Fibroblast of skin of back (primary cell): ENCODE data around the gene CCR2.
"Not testable (repeated sequence)": the region's sequence is repeated elsewhere in the genome, so short reads cannot be mapped to it uniquely, and the experiment has no call there.

Source experiments
- DNase-seq: peaks from one replicate; pipeline ENCODE4 v3.0.0-alpha.2; 2013

CCR2 gene

DNA sequence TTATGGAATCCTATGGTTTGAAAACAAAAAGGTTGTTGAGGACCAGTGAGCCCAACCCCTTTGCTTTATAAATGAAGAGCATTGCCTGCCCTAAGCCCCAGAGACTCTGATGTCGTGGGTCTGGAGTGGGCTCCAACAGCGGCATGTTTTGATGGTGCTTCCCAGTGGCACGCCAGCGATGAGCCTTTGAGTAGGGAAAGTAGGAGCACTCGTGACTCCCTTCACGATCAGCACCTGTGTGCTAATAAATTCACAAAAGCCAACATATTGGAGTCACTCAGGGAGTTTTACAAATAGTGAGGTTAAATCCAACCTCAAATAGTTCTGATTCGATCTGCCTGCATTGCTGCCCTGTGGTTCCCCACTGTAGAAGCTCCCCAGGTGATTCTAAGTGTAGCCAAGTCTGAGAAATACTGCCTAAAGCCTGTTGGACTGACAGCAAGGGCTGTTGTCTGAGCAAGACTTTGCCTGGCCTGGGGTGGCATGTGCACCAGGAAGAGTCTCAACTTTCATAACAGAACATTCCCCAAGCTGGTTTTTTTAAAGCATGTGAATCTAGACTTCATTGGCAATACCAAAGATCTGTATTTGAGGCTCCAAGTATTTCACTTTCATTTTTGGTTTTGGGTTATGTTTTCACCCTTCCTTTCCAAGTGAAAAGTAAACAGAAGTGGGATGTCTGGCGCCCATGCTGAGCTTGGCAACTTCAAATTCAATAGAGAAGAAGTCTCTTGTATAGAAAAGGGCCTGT, 26.7 kb downstream of the CCR2 start:
- no peak for DNase-seq

DNA sequence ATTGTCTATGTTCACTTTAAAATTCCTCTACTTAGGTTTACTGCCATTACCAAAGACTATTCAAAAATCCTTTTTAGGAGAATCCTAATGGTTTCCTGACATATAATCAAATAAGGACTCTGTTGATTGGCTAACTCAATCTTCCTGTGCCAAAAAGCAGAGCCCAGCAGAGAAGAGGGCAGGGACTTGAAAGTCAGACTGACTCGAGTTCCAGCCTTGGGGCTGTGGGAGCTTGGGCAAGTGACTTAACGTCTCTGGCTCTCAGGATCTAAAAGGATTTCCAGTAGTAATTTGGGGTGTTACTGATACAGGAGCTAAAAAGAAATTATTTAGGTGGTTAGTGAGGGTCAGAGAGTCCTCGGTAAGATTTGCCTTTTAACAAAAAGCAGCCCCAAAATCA, 27.7 kb downstream of the CCR2 start:
- DNase-seq, result no peak

DNA sequence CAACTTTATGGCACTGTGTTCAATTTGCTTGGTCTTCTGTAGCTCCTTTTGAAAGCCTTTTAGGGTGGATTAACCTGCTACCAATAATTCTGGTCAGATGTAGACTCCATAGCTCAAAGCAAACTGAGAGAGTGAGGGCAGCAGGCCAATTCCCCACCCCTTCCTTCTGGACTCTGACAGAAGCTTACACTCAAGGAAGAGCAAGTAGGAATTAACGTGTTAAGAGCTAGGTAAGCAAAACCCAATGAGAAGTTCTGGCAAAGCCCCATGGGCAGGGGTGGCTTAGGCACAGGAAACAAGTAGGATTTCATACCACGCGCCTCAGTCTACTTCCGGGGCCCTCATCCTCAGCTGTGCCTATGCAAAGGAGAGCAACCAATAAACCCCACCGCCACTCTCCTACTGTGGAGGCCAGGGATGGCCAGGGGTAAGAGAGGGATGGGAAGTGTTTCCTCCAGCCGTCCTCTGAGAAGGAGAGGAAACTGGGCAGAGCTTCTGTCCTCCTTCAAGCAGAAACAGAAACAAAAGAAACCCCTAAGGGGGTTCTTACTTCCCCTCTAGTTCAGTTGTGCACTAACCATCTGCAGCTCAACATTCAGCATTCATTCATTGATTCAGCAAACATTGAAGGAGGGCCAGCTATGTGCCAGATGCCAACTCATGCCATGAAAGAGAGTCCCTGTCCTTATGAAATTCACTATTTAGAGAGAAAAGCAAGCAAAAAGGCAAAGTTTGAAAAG, 29.5 kb downstream of the CCR2 start:
- no peak for DNase-seq

DNA sequence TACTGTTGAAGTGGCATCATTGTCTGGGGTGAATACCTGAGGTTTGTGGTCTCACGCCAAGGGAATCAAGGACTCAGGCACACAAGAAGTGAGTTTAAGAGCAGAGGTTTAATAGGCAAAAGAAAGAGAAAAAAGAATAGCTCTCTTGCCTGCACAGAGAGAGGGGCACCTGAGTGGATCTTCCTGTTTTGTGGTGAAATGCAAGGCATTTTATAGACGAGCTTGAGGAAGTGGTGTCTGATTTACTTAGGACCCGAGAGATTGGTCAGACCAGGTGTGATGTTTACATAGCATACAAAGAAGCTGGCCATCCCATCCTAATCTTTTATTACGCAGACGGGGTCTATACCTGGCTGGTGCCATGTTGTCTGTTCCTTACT, 30.0 kb downstream of the CCR2 start:
- no peak for DNase-seq

DNA sequence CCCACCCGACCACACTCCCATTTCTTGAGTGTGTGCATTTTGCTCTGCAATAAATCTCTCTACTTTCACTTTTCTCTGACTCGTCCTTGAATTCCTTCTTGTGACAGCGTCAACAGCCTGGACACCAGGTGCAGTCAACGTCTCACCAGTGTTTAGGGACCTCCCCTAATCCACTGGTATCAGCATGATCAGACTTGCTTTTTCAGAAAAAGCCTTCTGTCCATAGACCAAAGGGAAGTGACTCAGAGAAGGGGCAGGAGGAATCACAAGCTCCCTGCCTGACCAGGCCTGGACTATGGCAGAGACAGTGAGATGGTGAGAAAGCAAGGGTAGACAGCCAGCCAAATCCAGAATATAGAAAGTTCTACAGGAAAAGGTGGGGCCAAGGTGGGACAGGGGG, 32.3 kb downstream of the CCR2 start:
- no peak for DNase-seq

DNA sequence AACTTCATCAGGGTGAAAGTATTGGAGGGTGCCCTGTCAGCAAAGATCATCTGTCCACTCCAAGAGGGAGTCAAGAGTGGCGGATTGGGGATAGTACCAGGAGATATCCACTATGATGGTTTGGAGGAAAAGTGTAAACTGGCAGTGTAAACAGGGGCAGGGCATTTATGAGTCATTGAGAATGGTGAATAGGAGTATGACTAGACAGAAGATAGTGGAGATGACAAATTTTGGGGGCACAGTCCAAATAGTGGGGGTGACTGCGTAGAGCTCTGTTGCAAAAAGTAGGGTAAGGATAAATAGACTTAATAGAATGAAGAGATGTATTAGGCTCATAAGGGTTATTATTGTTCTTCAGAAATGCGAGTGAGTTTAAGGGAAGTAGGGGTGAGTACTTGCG, 34.9 kb downstream of the CCR2 start:
- DNase-seq, result not testable (repeated sequence)

DNA sequence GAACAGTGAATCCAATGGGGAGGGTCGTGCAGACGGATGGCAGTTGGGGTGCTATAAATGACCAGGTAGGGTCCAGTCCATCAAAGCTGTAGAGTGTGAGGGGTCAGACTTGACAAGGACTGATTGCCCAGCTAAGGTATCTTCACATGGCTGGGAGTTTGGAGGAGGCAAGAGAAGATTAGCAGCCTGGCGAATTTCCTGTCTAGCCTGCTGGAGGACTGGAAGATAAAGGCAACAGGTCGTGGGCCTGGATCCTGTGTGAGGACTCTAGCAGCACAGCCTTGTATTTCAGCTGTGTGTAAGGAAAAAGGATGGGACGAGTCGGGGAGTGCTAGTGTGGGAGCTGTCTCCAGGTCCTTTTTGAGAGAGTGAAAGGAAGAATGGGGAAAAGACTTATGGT, 35.4 kb downstream of the CCR2 start:
- DNase-seq, result no peak

DNA sequence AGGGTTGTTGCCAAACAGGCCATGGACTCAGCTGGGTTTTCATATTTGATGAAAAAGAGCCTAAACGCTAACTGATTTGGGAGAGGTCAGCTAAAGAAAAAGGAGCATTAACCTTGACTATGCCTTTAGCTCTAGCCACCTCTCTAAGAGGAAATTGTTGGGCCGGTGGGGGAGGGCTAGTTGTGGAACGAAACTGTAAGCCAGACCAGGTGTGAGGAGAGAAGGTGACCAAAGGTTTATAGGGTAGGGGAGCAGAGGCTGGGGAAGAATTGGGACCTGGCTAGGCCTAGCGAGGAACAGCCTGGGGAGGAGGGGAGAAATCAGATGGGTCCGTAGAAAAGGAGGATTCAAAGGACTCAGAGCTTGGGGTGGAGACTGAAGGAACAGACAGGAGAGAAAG, 37.6 kb downstream of the CCR2 start:
- DNase-seq, result not testable (repeated sequence)

DNA sequence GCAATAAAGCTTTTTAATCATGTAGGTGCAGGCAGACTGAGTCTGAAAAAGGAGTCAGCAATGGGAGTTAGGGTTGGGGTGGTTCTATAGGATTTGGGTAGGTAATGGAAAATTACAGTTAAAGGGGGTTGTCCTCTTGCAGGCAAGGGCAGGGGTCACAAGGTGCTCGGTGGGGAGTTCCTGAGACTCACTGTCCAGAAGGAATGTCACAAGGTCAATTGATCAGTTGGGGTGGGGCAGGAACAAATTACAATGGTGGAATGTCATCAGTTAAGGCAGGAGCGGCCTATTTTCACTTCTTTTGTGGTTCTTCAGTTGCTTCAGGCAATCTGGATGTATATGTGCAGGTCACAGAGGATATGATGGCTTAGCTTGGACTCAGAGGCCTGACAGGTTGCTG, 39.1 kb downstream of the CCR2 start:
- DNase-seq, result no peak

DNA sequence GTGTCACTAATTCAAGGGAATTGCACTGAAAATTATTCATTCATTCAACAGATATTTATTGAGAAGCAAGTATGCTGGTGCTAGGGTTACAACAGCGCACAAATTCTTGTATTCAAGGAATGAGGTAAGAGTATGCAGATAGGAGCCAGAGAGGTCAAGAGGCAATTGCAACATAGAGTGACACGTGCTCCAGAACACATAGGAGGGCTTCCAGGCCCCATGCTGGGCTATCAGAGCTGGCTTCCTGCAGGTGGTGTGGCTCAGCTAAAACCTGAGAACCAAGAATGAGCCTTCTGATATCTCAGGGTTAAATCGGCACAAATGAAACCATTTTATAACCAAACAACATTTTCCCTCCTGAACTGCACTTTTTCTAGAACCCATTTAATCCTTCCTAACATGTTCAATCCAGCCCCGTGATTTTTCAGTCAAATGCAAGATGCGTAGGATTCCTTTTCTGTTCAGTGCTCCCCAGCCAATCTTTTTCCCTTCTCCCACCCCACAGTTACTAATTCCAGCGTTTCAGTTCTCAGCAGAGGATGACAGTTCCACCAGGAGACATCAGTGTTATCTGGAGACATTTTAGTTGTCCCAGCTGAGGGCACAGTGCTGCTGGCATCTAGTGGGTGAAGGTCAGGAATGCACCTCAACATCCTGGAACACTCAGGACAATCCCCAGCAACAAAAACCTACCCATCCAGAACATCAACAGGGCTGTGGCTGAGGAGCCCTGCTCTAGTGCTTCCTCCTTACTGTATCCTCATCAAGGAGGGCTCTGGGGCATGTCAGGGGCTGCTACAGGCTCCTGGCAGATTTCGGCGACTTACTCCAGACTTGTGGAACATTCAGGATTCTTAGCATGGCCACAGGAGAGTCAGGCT, 39.9 kb downstream of the CCR2 start:
- no peak for DNase-seq

DNA sequence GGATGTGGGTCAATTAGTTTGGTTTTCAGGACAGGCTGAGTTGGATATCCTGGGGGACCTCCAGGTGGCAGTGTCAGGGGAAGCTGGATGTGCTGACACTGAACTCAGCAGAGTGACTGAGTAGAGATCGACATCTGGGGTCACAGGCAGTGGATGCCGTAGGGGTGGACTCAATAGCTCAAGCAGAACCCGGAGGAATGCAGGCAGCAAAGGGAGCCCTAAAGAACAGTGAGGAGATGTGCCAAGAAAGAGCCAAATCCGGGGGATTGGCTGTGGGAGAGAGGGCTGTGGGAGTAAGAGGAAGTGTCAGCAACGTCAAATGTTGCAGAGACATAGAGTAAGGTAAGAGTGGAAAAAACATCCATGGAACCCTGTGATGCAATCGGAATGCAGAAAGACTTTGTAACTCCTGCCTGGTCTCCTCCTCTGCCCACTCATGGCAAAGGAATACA, 41.3 kb downstream of the CCR2 start:
- DNase-seq, result no peak

DNA sequence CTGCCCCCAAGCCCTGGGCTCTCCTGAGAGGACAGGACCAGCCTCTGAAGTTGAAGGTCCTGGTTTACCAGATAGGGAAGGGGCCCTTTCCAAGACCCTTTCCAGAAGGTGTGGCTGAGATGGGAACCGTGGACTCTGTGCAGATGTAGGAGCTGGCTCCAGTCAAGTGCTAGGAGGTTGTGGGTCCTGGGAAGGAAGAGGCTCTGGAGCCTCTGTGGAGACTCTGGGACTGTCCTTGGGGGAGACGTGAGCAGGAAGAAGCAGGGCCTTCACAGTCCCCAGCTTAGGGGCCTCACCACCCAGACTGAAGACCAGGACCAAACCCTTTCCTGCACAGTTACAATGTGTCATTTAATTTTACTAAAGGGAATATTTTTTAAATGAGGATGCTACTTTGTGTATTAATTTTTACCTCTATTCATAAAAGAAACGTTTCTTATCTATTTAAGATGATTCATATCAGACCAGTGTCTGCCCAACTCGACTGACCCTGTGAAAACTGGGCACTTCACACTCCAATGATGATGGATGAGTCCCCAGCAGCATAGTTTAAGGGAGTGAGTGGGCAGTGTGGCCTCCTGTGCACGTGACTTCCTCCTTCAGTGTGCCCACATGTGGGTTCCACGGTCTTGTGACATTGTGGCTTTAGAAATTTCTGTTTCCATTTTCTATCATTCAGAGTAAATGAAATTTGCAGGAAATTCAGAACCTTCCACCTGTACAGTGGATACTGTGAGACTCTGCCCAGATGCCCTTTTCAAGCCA, 42.0 kb downstream of the CCR2 start:
- DNase-seq, result no peak

DNA sequence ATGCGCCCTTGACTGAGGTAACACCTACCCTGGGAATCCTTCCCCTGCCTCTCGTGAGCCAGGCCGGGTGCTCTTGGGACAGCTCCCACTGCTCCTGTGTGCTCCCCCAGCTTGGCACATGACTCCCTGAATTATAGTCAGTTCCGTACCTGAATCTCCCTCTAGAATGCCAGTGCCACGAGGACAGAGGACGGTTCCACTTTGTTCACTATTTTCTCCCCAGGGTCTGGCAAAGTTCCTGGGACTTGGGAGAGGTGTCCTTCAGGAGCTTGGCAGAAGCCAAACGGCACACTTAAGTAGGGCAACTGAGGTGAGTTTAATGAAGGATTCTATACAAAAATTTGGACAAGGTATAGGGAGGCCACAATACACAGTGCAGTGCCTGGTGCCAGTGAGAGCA, 43.2 kb downstream of the CCR2 start:
- no peak for DNase-seq

DNA sequence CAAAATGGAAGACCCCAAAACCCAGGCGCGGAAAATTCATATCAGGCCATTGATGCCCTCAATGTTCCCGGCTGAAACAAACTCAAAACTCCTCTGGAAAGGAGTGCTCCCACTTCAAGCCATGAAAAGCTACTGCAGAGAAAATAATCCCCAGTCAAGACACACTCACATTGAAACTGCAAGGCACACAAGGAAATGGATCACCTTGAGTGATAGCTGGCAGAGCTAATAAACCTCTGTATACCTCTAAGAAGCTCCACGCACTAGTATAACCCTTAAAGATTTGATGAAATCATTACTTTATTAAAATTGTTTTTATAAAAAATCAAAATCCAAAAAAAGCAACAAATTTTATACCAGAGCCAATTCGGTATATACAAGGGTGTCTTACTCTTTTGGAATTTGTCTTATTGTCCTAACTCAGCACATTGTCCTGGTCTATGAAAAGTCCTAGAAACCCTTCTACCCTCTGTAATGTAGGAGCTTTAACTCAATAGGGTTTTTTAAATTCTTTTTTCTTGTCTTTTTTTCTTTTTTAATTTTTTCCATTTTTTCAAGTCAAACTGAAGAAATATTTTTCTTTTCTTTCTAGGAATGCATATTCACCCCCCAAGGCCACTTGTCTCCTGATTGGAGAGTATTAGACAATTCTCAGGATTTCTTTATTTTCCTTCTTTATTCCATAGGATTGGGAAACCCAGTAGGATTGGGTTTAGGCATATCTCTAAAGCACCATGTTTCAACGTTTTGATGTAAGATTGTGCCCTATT, 44.5 kb downstream of the CCR2 start:
- no peak for DNase-seq

DNA sequence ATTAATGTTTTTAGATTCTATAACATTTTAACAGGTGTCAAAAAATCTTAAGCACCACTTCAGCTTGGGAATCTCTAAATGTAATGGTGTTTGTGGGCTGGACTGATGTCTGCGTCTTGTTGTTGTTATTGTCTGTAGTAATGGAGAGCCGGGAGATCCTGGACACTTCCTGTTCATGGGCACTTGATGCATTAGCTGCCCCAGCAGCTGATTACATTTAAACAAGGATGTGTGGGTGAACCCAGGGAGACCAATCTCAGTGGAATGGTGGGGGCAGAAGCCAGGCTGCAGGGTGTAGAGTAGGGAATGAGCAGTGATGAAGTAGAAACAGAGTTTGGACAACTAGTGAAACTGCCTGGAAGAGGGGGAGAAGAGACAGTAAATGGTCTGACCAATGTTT, 45.2 kb downstream of the CCR2 start:
- DNase-seq, result no peak

DNA sequence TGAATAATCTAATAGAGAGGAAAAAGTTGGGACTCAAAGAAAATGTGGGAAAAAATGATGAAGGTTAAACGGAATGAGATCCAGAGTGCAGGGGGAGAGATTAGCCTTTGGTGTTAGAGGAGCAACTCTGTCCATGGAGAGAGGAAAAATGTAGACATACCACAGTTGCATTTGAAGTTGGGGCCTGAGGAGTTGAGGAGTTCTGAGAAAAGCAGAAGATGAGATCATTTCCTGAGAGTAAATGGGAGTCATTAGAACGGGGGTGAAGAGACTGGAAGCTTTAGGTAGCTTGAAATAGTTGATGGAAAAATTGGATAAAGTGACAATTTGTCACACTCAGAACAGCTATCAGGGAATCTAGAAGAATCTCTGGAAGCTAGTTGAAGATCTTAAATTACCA, 45.6 kb downstream of the CCR2 start:
- DNase-seq, result peak; percentile 51

DNA sequence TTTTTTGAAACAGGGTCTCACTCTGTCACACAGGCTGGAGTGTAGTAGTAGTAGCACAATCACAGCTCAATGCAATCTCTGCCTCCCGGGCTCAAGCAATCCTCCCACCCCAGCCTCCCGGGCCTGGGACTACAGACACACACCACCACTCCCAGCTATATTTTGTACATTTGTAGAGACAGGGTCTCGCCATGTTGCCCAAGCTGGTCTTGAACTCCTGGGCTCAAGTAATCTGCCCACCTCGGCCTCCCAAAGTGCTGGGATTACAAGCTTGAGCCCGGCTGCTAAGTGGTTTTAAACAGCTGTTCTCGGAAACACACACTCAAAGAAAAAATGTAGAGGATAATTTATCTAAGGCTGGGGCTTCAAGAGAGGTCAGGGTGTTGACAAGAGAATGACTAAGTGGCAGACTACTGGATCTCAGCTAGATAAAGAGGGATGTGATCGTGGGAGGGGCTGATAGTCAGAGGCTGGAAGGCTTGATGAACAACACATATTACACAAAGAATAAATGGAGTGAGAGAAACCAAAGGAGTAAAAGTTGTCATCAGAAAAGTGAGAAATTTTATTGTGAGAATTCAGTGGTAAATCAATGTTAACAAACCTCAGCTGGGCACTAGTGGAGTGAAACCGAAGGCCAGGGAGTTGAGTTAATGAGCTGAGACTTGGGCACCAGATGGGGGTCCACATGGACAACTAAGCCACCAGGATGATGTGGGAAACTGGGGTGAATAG, 46.3 kb downstream of the CCR2 start:
- DNase-seq, result peak; percentile 89

DNA sequence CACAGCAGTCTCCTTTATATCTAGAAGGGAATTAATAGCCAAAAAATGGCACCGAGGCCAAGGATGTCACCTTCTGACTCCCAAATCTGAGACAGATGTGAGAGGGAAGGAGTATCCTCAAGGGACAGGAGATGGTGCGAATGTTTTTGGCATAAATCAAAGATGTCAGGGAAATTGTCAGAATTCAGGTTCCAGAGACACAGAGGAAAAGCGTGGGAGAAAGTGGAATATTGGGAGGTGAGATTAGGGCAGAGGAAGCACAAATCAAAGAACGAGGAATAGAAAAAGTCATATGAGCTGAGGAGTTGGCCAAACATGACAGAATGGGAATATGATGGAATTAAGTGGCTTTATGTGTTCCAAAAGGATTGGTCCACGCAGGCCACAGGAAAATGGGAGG, 46.9 kb downstream of the CCR2 start:
- DNase-seq, result no peak

DNA sequence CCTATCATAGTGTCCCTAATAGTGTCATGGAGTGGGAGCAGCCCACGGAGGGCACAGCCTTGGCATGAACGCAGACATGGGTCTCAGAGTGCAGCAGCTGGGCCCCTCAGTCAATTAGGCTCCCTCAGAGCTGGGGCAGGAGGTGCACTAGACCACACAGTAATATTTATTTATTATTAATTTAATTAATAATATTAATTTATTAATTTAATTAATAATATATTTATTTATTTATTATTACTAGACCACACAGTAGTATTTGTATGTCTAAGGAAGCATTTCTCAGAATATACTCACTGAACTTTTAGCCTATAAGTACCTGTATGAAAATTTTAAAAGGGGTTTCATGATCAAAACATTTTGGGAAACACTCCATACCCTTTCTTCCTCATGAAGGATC, 47.7 kb downstream of the CCR2 start:
- DNase-seq, result no peak

DNA sequence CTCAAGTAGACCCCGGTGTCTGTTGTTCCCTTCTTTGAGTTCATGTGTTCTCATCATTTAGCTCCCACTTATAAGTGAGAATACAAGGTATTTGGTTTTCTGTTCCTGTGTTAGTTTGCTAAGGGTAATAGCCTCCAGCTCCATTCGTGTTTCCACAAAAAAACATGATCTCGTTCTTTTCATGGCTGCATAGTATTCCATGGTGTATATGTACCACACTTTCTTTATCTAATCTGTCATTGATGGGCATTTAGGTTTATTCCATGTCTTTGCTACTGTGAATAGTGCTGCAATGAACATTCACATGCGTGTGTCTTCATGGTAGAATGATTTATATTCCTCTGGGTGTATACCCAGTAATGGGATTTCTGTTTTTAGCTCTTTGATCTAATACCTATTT, 49.0 kb downstream of the CCR2 start:
- not testable (repeated sequence) for DNase-seq
